Osteoblast (primary cell): ENCODE measurements around the gene CMTM8. TPM values are rescaled to one million over a fixed set of nuclear protein-coding genes. Genes with fewer than 3 reads are reported as not detected.

Source experiments
- DNase-seq: peaks from one replicate; pipeline ENCODE4 v3.0.0; 2011; ENCODE audit warnings: low spot score, mixed read lengths; ENCODE audit not compliant: insufficient read length; ENCODE audit errors: missing footprints
- H2AFZ ChIP-seq: 2 replicates; pipeline ENCODE4 v1.6.0; 2011; ENCODE audit warnings: mild to moderate bottlenecking, low read length
- H3K27ac ChIP-seq: 2 replicates; pipeline ENCODE4 v1.5.1; 2011; ENCODE audit warnings: mild to moderate bottlenecking, low read depth, low read length, moderate library complexity
- H3K27me3 ChIP-seq: 2 replicates; pipeline ENCODE4 v1.6.0; 2012; ENCODE audit warnings: mild to moderate bottlenecking, control low read depth, inconsistent platforms, low read length, moderate library complexity; ENCODE audit not compliant: insufficient read depth
- H3K36me3 ChIP-seq: 2 replicates; pipeline ENCODE4 v1.5.1; 2011; ENCODE audit warnings: mild to moderate bottlenecking, low read length, control low read depth, moderate library complexity; ENCODE audit not compliant: insufficient read depth
- H3K4me1 ChIP-seq: 2 replicates; pipeline ENCODE4 v1.5.1; 2011; ENCODE audit warnings: mild to moderate bottlenecking, low read length, control low read depth, moderate library complexity; ENCODE audit not compliant: insufficient read depth
- H3K4me2 ChIP-seq: 2 replicates; pipeline ENCODE4 v1.6.0; 2011; ENCODE audit warnings: mild to moderate bottlenecking, low read length; ENCODE audit not compliant: insufficient read depth
- H3K4me3 ChIP-seq: fragments of 200-600 bp; sonication (generic); 3 replicates; pipeline ENCODE4 v1.5.1; 2012; ENCODE audit warnings: mild to moderate bottlenecking, low read length, inconsistent platforms; ENCODE audit not compliant: insufficient read depth
- H3K79me2 ChIP-seq: 2 replicates; pipeline ENCODE4 v1.6.0; 2012; ENCODE audit warnings: mild to moderate bottlenecking, low read length, control low read depth, inconsistent platforms; ENCODE audit not compliant: insufficient read depth
- H3K9me3 ChIP-seq: 2 replicates; pipeline ENCODE4 v1.5.1; 2011; ENCODE audit warnings: low read depth, low read length, control low read depth
- H4K20me1 ChIP-seq: 2 replicates; pipeline ENCODE4 v1.6.0; 2012; ENCODE audit warnings: mild to moderate bottlenecking, low read length, control low read depth; ENCODE audit not compliant: insufficient read depth
- CTCF ChIP-seq: IDR thresholded peaks from 2 replicates; pipeline ENCODE4 v1.5.1; 2011; ENCODE audit warnings: mild to moderate bottlenecking, low read depth, low read length, moderate library complexity; ENCODE audit errors: extremely low read depth
- total RNA-seq: library from RNA; depleted of rRNA; stranded (reverse); fragments of >200 nt; gene quantifications from 2 replicates; pipeline ENCODE4 v1.2.3, GENCODE V29; 2012

The CMTM8 gene
- total RNA-seq, 1 donor, result 1.4 TPM

GRCh38 chr3:32243519-32243918, 5.0 kb downstream of the CMTM8 start:
- no peak for DNase-seq
- no peak overlapping the region for H3K4me2 ChIP-seq
- H3K4me3 ChIP-seq, result no peak overlapping the region
- H3K27me3 ChIP-seq, result peaks cover 14% of the 10 kb centered on the region
- H3K9me3 ChIP-seq, result no peaks in the 10 kb centered on the region
- no peaks in the 10 kb centered on the region for H3K36me3 ChIP-seq
- H3K4me1 ChIP-seq, result peaks cover under 1% of the 10 kb centered on the region
- TF ChIP-seq CTCF, result no peak
- H2AFZ ChIP-seq, result no peak overlapping the region
- H3K79me2 ChIP-seq, result no peaks in the 10 kb centered on the region
- H4K20me1 ChIP-seq, result no peaks in the 10 kb centered on the region
- no peak overlapping the region for H3K27ac ChIP-seq

- no peaks in the 10 kb centered on the region for H3K79me2 ChIP-seq
- H3K9me3 ChIP-seq, result no peaks in the 10 kb centered on the region
- no peak overlapping the region for H2AFZ ChIP-seq
- H3K4me2 ChIP-seq, result no peak overlapping the region
- H4K20me1 ChIP-seq, result no peaks in the 10 kb centered on the region
- H3K27ac ChIP-seq, result no peak overlapping the region
- no peak for DNase-seq
- peaks cover 16% of the 10 kb centered on the region for H3K4me1 ChIP-seq
- peaks cover 14% of the 10 kb centered on the region for H3K27me3 ChIP-seq
- TF ChIP-seq CTCF, result no peak
- H3K4me3 ChIP-seq, result no peak overlapping the region
- no peaks in the 10 kb centered on the region for H3K36me3 ChIP-seq
These were observed 6.7 kb downstream of the CMTM8 start for GRCh38 chr3:32245200-32245599.

- Histone ChIP-seq H4K20me1 (no peaks in the 10 kb centered on the region), H3K79me2 (no peaks in the 10 kb centered on the region), H3K27me3 (peaks cover 14% of the 10 kb centered on the region), H3K36me3 (no peaks in the 10 kb centered on the region), H3K4me3 (no peak overlapping the region), H3K4me2 (no peak overlapping the region), H3K9me3 (no peaks in the 10 kb centered on the region), H2AFZ (no peak overlapping the region), H3K4me1 (peaks cover 16% of the 10 kb centered on the region), H3K27ac (no peak overlapping the region)
- no peak for TF ChIP-seq CTCF
- DNase-seq, result no peak
These were observed 7.7 kb downstream of the CMTM8 start for GRCh38 chr3:32246079-32246675.

GRCh38 chr3:32249184-32249782, 10.8 kb downstream of the CMTM8 start:
- H3K4me2 ChIP-seq, result peak overlapping the region; percentile 18
- no peaks in the 10 kb centered on the region for H4K20me1 ChIP-seq
- H3K27me3 ChIP-seq, result peaks cover 6% of the 10 kb centered on the region
- H3K79me2 ChIP-seq, result no peaks in the 10 kb centered on the region
- no peak for TF ChIP-seq CTCF
- H3K9me3 ChIP-seq, result no peaks in the 10 kb centered on the region
- H3K27ac ChIP-seq, result no peak overlapping the region
- no peak for DNase-seq
- no peaks in the 10 kb centered on the region for H3K36me3 ChIP-seq
- H2AFZ ChIP-seq, result no peak overlapping the region
- no peak overlapping the region for H3K4me3 ChIP-seq
- peaks cover 16% of the 10 kb centered on the region for H3K4me1 ChIP-seq
